Measurements from ENCODE around the gene RASSF5. TPM values are rescaled to one million over a fixed set of nuclear protein-coding genes. Genes with fewer than 3 reads are reported as not detected.

Gene RASSF5, protein sequence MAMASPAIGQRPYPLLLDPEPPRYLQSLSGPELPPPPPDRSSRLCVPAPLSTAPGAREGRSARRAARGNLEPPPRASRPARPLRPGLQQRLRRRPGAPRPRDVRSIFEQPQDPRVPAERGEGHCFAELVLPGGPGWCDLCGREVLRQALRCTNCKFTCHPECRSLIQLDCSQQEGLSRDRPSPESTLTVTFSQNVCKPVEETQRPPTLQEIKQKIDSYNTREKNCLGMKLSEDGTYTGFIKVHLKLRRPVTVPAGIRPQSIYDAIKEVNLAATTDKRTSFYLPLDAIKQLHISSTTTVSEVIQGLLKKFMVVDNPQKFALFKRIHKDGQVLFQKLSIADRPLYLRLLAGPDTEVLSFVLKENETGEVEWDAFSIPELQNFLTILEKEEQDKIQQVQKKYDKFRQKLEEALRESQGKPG
- total RNA-seq: 10 to 100 TPM in 3 of 10 donors, 1 to 10 TPM in 7; 5.0 to 26.0 (median 7.0) TPM
- polyA plus RNA-seq: 1 to 10 TPM in 1 of 2 donors, under 1 TPM in 1; 0.90 to 2.4 TPM
- long read RNA-seq, donor 1, transcript RASSF5-201 (5 exons, 3,496 nt): major isoform, 6 of 8 reads
- long read RNA-seq, donor 1, partial matches to known transcripts: 1 of 8 reads
- long read RNA-seq, donor 1, other reads (novel, unspliced or antisense): 1 of 8 reads
- long read RNA-seq, donor 2, transcript RASSF5-201 (5 exons, 3,496 nt): major isoform, 8 of 14 reads
- long read RNA-seq, donor 2, partial matches to known transcripts: 1 of 14 reads
- long read RNA-seq, donor 2, other reads (novel, unspliced or antisense): 3 of 14 reads
- long read RNA-seq, donor 3, transcript RASSF5-201 (5 exons, 3,496 nt): major isoform, 27 of 39 reads
- long read RNA-seq, donor 3, partial matches to known transcripts: 4 of 39 reads
- long read RNA-seq, donor 3, other reads (novel, unspliced or antisense): 7 of 39 reads

DNA sequence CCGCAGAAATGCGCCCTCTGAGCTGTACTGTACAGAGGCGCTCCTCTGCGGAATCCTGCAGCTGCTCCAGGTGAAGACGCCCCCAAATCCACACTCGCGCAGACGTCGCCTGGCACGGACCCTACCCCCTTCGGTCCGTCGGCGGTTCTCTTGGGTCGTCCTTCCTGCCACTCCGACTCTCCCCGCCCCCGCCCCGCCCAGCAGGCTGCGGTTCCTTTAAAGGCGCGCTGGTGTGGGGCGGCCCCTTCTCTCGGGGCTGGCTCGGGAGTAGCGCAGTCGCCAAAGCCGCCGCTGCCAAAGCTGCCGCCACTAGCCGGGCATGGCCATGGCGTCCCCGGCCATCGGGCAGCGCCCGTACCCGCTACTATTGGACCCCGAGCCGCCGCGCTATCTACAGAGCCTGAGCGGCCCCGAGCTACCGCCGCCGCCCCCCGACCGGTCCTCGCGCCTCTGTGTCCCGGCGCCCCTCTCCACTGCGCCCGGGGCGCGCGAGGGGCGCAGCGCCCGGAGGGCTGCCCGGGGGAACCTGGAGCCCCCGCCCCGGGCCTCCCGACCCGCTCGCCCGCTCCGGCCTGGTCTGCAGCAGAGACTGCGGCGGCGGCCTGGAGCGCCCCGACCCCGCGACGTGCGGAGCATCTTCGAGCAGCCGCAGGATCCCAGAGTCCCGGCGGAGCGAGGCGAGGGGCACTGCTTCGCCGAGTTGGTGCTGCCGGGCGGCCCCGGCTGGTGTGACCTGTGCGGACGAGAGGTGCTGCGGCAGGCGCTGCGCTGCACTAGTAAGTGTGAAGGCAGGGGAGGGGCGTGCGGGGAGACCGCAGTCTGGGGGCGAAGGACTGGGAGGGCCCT is at the start of gene RASSF5:
RASSF5 (plus strand) TSS at position 248 of the 846 bp plus-strand sequence; CDS start at position 320, 72 bp downstream.
- H3K36me3 ChIP-seq: no peaks in the 10 kb centered on the region
- intact Hi-C loops (cut with DNase I): loop anchor here in 1 of 10 donors (2.0 kb wide), 1 partner anchor 19 kb away; no protein-coding TSS in a partner anchor
- DNase-seq (peak; percentile 83), ATAC-seq (peak; percentile 82 to 89 (median 86))
- peaks cover 0 to 73% (median 37%) of the 10 kb centered on the region in 9 donors for H3K4me1 ChIP-seq
- peaks cover 0 to 59% (median 12%) of the 10 kb centered on the region in 7 donors for H3K27me3 ChIP-seq
- H3K9me3 ChIP-seq: no peaks in the 10 kb centered on the region
- H3K27ac ChIP-seq: peak within 1 kb of the TSS in 3 of 10 donors; percentile 10 to 69 (median 28)
- 3% methylated on average over 89 to 97 of the region's 97 CpGs for WGBS, 2 donors
- TF ChIP-seq, protein P1, sequence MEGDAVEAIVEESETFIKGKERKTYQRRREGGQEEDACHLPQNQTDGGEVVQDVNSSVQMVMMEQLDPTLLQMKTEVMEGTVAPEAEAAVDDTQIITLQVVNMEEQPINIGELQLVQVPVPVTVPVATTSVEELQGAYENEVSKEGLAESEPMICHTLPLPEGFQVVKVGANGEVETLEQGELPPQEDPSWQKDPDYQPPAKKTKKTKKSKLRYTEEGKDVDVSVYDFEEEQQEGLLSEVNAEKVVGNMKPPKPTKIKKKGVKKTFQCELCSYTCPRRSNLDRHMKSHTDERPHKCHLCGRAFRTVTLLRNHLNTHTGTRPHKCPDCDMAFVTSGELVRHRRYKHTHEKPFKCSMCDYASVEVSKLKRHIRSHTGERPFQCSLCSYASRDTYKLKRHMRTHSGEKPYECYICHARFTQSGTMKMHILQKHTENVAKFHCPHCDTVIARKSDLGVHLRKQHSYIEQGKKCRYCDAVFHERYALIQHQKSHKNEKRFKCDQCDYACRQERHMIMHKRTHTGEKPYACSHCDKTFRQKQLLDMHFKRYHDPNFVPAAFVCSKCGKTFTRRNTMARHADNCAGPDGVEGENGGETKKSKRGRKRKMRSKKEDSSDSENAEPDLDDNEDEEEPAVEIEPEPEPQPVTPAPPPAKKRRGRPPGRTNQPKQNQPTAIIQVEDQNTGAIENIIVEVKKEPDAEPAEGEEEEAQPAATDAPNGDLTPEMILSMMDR (IDR thresholded peaks at IDR 0.05): no peak
- H3K4me3 ChIP-seq: peak within 1 kb of the TSS; percentile 31 to 77 (median 66)

DNA sequence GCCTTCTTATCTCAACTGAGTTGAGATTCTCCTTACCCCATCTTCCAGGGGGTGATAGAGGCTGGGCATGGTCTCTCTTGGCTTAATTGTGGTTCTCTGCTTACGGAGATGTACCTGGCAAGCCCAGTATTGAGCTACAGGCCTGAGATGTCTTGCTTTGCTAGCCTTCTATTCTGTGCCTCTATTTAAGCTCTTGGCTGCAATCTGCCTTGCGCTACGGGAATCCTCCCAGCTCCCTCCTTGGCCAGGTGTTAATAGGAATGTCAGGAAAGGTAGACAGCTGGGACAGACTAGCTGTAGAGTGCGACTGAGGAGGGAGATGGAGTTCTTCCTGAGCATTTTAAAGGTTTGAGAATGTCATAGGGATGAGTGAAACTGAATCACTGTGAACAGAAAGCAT is 47.6 kb upstream of the RASSF5 start:
- TF ChIP-seq, protein P1 (IDR thresholded peaks at IDR 0.05): no peak
- Histone ChIP-seq H3K9me3 (no peaks in the 10 kb centered on the region), H3K27me3 (no peaks in the 10 kb centered on the region), H3K4me3 (no peak overlapping the region), H3K4me1 (peaks cover 5 to 66% (median 47%) of the 10 kb centered on the region in 9 donors), H3K27ac (peak overlapping the region in 8 of 10 donors; percentile 9 to 86 (median 73)), H3K36me3 (peaks cover 0 to 56% (median 4%) of the 10 kb centered on the region in 9 donors)
- no peak for DNase-seq
- no peak for ATAC-seq
- 97 to 98% methylated on average over 4 of the region's 4 CpGs for WGBS, 2 donors
- intact Hi-C loops (cut with DNase I): no loop called here

DNA sequence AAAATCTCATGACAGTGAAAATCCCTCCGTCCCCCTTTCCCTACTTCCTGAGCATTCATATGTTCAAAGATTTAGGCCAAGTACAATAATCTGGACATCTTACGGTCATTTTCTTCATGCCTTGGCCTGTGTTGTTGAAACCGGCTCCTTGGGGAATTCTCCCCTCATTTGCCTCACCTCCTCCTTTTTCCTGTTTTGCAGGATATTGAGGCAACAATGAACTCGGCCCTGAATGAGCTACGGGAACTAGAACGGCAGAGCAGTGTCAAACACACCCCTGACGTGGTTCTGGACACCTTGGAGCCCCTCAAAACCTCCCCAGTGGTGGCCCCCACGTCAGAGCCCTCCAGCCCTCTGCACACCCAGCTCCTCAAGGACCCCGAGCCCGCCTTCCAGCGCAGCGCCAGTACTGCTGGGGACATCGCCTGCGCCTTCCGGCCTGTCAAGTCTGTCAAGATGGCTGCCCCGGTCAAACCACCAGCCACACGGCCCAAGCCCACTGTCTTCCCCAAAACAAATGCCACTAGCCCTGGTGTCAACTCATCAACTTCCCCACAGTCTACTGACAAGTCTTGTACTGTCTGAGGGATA is 46.4 kb upstream of the RASSF5 start:
- Histone ChIP-seq H3K27ac (peak overlapping the region; percentile 28 to 86 (median 74)), H3K4me1 (peaks cover 3 to 63% (median 39%) of the 10 kb centered on the region in 9 donors), H3K36me3 (peaks cover 0 to 43% (median 4%) of the 10 kb centered on the region in 9 donors), H3K27me3 (no peaks in the 10 kb centered on the region), H3K4me3 (no peak overlapping the region), H3K9me3 (no peaks in the 10 kb centered on the region)
- intact Hi-C loops (cut with DNase I): no loop called here
- WGBS, 2 donors: 65 to 73% methylated on average over 17 of the region's 17 CpGs
- TF ChIP-seq, protein P1 (IDR thresholded peaks at IDR 0.05): no peak
- peak in 1 of 2 donors; percentile 62 for DNase-seq
- peak; percentile 24 to 85 (median 74) for ATAC-seq

Data from heart right ventricle (tissue), 16 donors.